Stimulated activated CD4-positive, alpha-beta T cell treated with anti-CD3 and anti-CD28 coated beads, Interleukin-1b, Interleukin-23, amount 100 ng/mL, for 4 hours (primary cell): ENCODE data around the gene CLRN3.

ENCODE experiments used
- DNase-seq, 2 donors: peaks; one replicate each; pipeline ENCODE4 v3.0.0-alpha.2; 2020; ENCODE audit warnings: low read depth in 2 of 2

The CLRN3 gene

GRCh38 chr10:127919418-127920271 lies 26.9 kb upstream of the CLRN3 start:
- no peak for DNase-seq

- DNase-seq = no peak
These were observed 25.8 kb upstream of the CLRN3 start for GRCh38 chr10:127918572-127918971.

GRCh38 chr10:127916826-127917225 lies 24.1 kb upstream of the CLRN3 start:
- DNase-seq = no peak

- DNase-seq = no peak
These were observed 22.6 kb upstream of the CLRN3 start for GRCh38 chr10:127915324-127915723.

GRCh38 chr10:127913368-127913759 lies 20.6 kb upstream of the CLRN3 start:
- no peak for DNase-seq

- DNase-seq = no peak
These were observed 20.0 kb upstream of the CLRN3 start for GRCh38 chr10:127912607-127913367.

GRCh38 chr10:127911867-127912257 lies 19.1 kb upstream of the CLRN3 start:
- DNase-seq = no peak

- DNase-seq = no peak
These were observed 18.6 kb upstream of the CLRN3 start for GRCh38 chr10:127911218-127911866.

- no peak for DNase-seq
These were observed 17.7 kb upstream of the CLRN3 start for GRCh38 chr10:127910464-127910770.

- no peak for DNase-seq
These were observed 17.1 kb upstream of the CLRN3 start for GRCh38 chr10:127909716-127910463.

GRCh38 chr10:127908959-127909267 lies 16.2 kb upstream of the CLRN3 start:
- DNase-seq = no peak

GRCh38 chr10:127908106-127908958 lies 15.6 kb upstream of the CLRN3 start:
- DNase-seq = no peak

GRCh38 chr10:127907411-127908105 lies 14.8 kb upstream of the CLRN3 start:
- peak; percentile 15 for DNase-seq

GRCh38 chr10:127906548-127907377 lies 14.0 kb upstream of the CLRN3 start, which contains the start of gene PTPRE:
PTPRE (plus strand) TSS chr10:127907103; CDS start chr10:128040882, 133,779 bp downstream.
- DNase-seq = peak; percentile 65 to 83

- no peak for DNase-seq
These were observed 13.1 kb upstream of the CLRN3 start for GRCh38 chr10:127905848-127906261.

- no peak for DNase-seq
These were observed 12.5 kb upstream of the CLRN3 start for GRCh38 chr10:127905001-127905847.

GRCh38 chr10:127904311-127905000 lies 11.7 kb upstream of the CLRN3 start:
- no peak for DNase-seq

GRCh38 chr10:127903789-127904188 lies 11.0 kb upstream of the CLRN3 start:
- no peak for DNase-seq
